ENCODE results near the gene QRICH2. TPM values are rescaled to one million over a fixed set of nuclear protein-coding genes. Genes with fewer than 3 reads are reported as not detected.

Gene QRICH2
- total and polyA plus RNA-seq, 9 of the 15 experiments (the other 6 are each of a cell fraction or from before 2014, with no cell fraction given) = 0.03 to 1.6 (median 0.81) TPM

DNA sequence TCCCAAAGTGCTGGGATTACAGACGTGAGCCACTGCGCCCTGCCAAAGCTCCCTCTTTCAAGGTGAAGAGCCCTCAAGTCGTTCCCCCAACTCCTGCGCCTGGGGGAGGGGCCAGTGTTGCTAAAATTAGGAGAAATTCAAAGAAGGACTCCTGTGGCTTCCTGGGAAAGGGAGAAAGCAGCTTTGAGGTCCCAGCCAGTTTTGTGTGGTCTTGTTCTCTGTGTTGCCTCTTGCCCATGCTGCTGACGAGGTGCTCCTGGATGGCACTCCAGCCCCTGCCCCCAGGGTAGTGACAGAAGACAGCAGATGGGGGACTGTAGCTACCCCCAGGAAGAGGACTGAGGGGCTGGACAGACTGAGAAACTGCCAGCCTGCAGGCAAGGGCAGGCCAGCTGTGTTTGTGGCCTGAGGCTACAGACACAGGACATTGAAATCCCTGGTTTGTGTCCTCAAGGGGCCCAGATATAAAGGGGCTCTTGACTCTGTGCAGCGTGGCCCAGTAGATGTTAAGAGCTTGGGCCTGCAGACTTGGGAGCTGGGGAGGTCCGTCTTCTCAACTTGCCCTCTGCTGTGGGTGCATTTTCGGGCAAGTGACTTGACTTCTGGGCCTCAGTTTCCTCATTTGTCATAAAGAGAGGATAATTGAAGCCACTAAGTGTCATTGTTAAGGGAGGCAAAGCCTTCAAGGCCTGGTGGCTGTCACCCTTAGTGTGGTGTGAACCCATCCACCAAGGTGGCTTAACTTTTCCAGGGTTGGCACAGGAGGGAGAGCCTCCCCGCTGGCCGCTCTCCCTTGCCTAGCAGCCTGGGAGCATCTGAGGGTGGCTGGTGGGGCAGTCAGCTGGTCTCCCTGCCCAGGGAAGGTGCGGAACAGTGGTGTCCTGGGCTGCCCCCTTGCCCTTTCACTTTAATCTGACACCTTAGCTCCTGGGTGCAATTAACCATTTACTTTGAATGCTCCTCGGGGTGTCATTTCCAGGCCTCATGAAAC, 38.8 kb downstream of the QRICH2 start (continued):
- TF ChIP-seq ZNF41 (CRISPR knock-in tag; conservative IDR thresholded peaks at IDR 0.05) = no peak
- TF ChIP-seq, protein P1, sequence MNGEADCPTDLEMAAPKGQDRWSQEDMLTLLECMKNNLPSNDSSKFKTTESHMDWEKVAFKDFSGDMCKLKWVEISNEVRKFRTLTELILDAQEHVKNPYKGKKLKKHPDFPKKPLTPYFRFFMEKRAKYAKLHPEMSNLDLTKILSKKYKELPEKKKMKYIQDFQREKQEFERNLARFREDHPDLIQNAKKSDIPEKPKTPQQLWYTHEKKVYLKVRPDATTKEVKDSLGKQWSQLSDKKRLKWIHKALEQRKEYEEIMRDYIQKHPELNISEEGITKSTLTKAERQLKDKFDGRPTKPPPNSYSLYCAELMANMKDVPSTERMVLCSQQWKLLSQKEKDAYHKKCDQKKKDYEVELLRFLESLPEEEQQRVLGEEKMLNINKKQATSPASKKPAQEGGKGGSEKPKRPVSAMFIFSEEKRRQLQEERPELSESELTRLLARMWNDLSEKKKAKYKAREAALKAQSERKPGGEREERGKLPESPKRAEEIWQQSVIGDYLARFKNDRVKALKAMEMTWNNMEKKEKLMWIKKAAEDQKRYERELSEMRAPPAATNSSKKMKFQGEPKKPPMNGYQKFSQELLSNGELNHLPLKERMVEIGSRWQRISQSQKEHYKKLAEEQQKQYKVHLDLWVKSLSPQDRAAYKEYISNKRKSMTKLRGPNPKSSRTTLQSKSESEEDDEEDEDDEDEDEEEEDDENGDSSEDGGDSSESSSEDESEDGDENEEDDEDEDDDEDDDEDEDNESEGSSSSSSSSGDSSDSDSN (IDR thresholded peaks at IDR 0.05; ENCODE audit: borderline replicate concordance in 1 of 2, low read depth in 2 of 2, low read length in 2 of 2) = no peak
- TF ChIP-seq, protein P2, sequence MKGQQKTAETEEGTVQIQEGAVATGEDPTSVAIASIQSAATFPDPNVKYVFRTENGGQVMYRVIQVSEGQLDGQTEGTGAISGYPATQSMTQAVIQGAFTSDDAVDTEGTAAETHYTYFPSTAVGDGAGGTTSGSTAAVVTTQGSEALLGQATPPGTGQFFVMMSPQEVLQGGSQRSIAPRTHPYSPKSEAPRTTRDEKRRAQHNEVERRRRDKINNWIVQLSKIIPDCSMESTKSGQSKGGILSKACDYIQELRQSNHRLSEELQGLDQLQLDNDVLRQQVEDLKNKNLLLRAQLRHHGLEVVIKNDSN (CRISPR knock-in tag; IDR thresholded peaks at IDR 0.05) = peak; percentile 18; the same call in 1 of the 2 replicates
- TF ChIP-seq, protein P3, sequence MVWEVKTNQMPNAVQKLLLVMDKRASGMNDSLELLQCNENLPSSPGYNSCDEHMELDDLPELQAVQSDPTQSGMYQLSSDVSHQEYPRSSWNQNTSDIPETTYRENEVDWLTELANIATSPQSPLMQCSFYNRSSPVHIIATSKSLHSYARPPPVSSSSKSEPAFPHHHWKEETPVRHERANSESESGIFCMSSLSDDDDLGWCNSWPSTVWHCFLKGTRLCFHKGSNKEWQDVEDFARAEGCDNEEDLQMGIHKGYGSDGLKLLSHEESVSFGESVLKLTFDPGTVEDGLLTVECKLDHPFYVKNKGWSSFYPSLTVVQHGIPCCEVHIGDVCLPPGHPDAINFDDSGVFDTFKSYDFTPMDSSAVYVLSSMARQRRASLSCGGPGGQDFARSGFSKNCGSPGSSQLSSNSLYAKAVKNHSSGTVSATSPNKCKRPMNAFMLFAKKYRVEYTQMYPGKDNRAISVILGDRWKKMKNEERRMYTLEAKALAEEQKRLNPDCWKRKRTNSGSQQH (CRISPR knock-in tag; IDR thresholded peaks at IDR 0.05) = peak; percentile 32; the same call in 1 of the 2 replicates
- TF ChIP-seq, protein P4, sequence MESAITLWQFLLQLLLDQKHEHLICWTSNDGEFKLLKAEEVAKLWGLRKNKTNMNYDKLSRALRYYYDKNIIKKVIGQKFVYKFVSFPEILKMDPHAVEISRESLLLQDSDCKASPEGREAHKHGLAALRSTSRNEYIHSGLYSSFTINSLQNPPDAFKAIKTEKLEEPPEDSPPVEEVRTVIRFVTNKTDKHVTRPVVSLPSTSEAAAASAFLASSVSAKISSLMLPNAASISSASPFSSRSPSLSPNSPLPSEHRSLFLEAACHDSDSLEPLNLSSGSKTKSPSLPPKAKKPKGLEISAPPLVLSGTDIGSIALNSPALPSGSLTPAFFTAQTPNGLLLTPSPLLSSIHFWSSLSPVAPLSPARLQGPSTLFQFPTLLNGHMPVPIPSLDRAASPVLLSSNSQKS (CRISPR knock-in tag; IDR thresholded peaks at IDR 0.05) = no peak
- no peak for TF ChIP-seq FOSL1 (tag; conservative IDR thresholded peaks at IDR 0.05)
- TF ChIP-seq, protein P5, sequence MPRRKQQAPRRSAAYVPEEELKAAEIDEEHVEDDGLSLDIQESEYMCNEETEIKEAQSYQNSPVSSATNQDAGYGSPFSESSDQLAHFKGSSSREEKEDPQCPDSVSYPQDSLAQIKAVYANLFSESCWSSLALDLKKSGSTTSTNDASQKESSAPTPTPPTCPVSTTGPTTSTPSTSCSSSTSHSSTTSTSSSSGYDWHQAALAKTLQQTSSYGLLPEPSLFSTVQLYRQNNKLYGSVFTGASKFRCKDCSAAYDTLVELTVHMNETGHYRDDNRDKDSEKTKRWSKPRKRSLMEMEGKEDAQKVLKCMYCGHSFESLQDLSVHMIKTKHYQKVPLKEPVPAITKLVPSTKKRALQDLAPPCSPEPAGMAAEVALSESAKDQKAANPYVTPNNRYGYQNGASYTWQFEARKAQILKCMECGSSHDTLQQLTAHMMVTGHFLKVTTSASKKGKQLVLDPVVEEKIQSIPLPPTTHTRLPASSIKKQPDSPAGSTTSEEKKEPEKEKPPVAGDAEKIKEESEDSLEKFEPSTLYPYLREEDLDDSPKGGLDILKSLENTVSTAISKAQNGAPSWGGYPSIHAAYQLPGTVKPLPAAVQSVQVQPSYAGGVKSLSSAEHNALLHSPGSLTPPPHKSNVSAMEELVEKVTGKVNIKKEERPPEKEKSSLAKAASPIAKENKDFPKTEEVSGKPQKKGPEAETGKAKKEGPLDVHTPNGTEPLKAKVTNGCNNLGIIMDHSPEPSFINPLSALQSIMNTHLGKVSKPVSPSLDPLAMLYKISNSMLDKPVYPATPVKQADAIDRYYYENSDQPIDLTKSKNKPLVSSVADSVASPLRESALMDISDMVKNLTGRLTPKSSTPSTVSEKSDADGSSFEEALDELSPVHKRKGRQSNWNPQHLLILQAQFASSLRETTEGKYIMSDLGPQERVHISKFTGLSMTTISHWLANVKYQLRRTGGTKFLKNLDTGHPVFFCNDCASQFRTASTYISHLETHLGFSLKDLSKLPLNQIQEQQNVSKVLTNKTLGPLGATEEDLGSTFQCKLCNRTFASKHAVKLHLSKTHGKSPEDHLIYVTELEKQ (CRISPR knock-in tag; IDR thresholded peaks at IDR 0.05) = no peak
- no peak for TF ChIP-seq ZNF436 (CRISPR knock-in tag; IDR thresholded peaks at IDR 0.05)
- no peak for TF ChIP-seq KAT7 (CRISPR knock-in tag; IDR thresholded peaks at IDR 0.05; ENCODE audit: borderline replicate concordance)
- no peak for TF ChIP-seq ETV6 (IDR thresholded peaks at IDR 0.05; ENCODE audit: borderline replicate concordance in 1 of 2, low read depth in 2 of 2, low read length in 1 of 2)
- TF ChIP-seq ETV6 (CRISPR knock-in tag; IDR thresholded peaks at IDR 0.05; ENCODE audit: borderline replicate concordance) = no peak
- TF ChIP-seq RCOR1 (IDR thresholded peaks at IDR 0.05; ENCODE audit: borderline replicate concordance in 1 of 2, low read depth in 2 of 2, low read length in 2 of 2) = no peak
- TF ChIP-seq, protein P6, sequence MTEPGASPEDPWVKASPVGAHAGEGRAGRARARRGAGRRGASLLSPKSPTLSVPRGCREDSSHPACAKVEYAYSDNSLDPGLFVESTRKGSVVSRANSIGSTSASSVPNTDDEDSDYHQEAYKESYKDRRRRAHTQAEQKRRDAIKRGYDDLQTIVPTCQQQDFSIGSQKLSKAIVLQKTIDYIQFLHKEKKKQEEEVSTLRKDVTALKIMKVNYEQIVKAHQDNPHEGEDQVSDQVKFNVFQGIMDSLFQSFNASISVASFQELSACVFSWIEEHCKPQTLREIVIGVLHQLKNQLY (CRISPR knock-in tag; conservative IDR thresholded peaks at IDR 0.05) = no peak
- TF ChIP-seq TAF1 (IDR thresholded peaks at IDR 0.05; ENCODE audit: control insufficient read depth, extremely low read depth, insufficient read depth, low read length, severe bottlenecking) = no peak

All from K562 (cell line).